ENCODE measurements around the gene TSHZ2.

DNA sequence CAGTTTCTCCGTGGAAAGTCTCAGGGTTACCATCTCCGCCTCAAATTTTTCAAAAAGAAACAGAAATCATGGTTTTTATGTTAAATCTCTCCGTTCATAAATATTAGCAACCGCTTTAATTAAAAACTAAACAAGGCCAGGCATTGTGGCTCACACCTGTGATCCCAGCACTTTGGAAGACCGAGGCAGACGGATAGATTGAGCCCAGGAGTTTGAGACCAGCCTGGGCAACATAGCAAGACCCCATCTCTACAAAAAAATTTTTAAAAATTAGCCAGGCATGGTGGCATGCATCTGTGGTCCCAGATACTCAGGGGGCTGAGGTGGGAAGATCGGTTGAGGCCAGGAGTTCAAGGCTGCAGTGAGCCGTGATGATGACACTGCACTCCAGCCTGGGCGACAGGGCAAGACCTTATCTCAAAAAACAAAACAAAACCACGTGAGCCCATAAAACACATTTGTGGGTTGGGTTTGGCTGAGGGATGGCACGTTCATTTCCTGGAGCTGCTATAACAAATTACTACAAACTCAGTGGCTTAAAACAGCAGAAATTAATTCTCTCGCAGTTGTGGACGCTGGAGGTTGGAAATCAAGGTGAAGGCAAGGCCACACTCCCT, 398.3 kb downstream of the TSHZ2 start:
- TF ChIP-seq, protein P1, sequence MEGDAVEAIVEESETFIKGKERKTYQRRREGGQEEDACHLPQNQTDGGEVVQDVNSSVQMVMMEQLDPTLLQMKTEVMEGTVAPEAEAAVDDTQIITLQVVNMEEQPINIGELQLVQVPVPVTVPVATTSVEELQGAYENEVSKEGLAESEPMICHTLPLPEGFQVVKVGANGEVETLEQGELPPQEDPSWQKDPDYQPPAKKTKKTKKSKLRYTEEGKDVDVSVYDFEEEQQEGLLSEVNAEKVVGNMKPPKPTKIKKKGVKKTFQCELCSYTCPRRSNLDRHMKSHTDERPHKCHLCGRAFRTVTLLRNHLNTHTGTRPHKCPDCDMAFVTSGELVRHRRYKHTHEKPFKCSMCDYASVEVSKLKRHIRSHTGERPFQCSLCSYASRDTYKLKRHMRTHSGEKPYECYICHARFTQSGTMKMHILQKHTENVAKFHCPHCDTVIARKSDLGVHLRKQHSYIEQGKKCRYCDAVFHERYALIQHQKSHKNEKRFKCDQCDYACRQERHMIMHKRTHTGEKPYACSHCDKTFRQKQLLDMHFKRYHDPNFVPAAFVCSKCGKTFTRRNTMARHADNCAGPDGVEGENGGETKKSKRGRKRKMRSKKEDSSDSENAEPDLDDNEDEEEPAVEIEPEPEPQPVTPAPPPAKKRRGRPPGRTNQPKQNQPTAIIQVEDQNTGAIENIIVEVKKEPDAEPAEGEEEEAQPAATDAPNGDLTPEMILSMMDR (IDR thresholded peaks at IDR 0.05 in 2 of 3, conservative IDR thresholded peaks at IDR 0.05 in 1 of 3; ENCODE audit: borderline replicate concordance in 1 of 3, insufficient read depth in 1 of 3, low read depth in 2 of 3, low read length in 2 of 3), result no peak
- no peak for TF ChIP-seq POLR2AphosphoS5 (IDR thresholded peaks at IDR 0.05; ENCODE audit: low read depth, low read length)
- no peak for TF ChIP-seq POLR2A (IDR thresholded peaks at IDR 0.05; ENCODE audit: borderline replicate concordance, extremely low read depth, insufficient read depth, insufficient read length)
- TF ChIP-seq, protein P2, sequence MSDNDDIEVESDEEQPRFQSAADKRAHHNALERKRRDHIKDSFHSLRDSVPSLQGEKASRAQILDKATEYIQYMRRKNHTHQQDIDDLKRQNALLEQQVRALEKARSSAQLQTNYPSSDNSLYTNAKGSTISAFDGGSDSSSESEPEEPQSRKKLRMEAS (IDR thresholded peaks at IDR 0.05), result no peak
- TF ChIP-seq CEBPB (IDR thresholded peaks at IDR 0.05; ENCODE audit: low read depth), result no peak
- TF ChIP-seq SIN3A (IDR thresholded peaks at IDR 0.05; ENCODE audit: low read depth), result no peak
- no peak for TF ChIP-seq EZH2 (IDR thresholded peaks at IDR 0.05)
- no peak for TF ChIP-seq ZNF274 (IDR thresholded peaks at IDR 0.05; ENCODE audit: low read depth, low read length)
- TF ChIP-seq, protein P3, sequence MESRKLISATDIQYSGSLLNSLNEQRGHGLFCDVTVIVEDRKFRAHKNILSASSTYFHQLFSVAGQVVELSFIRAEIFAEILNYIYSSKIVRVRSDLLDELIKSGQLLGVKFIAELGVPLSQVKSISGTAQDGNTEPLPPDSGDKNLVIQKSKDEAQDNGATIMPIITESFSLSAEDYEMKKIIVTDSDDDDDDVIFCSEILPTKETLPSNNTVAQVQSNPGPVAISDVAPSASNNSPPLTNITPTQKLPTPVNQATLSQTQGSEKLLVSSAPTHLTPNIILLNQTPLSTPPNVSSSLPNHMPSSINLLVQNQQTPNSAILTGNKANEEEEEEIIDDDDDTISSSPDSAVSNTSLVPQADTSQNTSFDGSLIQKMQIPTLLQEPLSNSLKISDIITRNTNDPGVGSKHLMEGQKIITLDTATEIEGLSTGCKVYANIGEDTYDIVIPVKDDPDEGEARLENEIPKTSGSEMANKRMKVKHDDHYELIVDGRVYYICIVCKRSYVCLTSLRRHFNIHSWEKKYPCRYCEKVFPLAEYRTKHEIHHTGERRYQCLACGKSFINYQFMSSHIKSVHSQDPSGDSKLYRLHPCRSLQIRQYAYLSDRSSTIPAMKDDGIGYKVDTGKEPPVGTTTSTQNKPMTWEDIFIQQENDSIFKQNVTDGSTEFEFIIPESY (IDR thresholded peaks at IDR 0.05; ENCODE audit: extremely low read depth, insufficient replicate concordance, low read length), result no peak
- no peak for TF ChIP-seq ELF1 (IDR thresholded peaks at IDR 0.05; ENCODE audit: borderline replicate concordance, low read depth)

All from HCT116 (cell line).